ENCODE measurements around the gene DAB1.

GRCh38 chr1:57118948-57119603 lies 304.8 kb downstream of the DAB1 start:
- no peak for TF ChIP-seq CTCF (IDR thresholded peaks at IDR 0.05)
- no peak for TF ChIP-seq POLR2A (IDR thresholded peaks at IDR 0.05)
- TF ChIP-seq POLR2AphosphoS5 (IDR thresholded peaks at IDR 0.05): no peak

All from upper lobe of left lung (tissue), 4 donors.